Glomerular endothelial cell (primary cell): Measurements from ENCODE around the gene NF1. TPM values are rescaled to one million over a fixed set of nuclear protein-coding genes. Genes with fewer than 3 reads are reported as not detected.
"Not testable (repeated sequence)": the region's sequence is repeated elsewhere in the genome, so short reads cannot be mapped to it uniquely, and the experiment has no call there.

Source experiments
- DNase-seq: peaks from one replicate; pipeline ENCODE4 v3.0.0-alpha.2; 2011; ENCODE audit warnings: low read depth, low spot score; ENCODE audit errors: extremely low read depth
- total RNA-seq: library from RNA; depleted of rRNA; stranded (reverse); fragments of >200 nt; gene quantifications from 2 replicates; pipeline ENCODE4 v1.2.3, GENCODE V29; 2015

The NF1 gene
- total RNA-seq, 1 donor from 2014 or later: 48.1 TPM

GRCh38 chr17:31248986-31249834 is 154.4 kb downstream of the NF1 start:
- DNase-seq: no peak

- DNase-seq: no peak
Measured at GRCh38 chr17:31249835-31250141, 155.0 kb downstream of the NF1 start.

GRCh38 chr17:31250229-31250628 is 155.5 kb downstream of the NF1 start:
- DNase-seq: no peak

- no peak for DNase-seq
Measured at GRCh38 chr17:31251105-31251969, 156.6 kb downstream of the NF1 start.

- DNase-seq: no peak
Measured at GRCh38 chr17:31251970-31252328, 157.2 kb downstream of the NF1 start.

GRCh38 chr17:31252741-31253140 is 158.0 kb downstream of the NF1 start:
- DNase-seq: no peak

- no peak for DNase-seq
Measured at GRCh38 chr17:31254654-31255053, 159.9 kb downstream of the NF1 start.

GRCh38 chr17:31256936-31257335 is 162.2 kb downstream of the NF1 start:
- DNase-seq: no peak

GRCh38 chr17:31260151-31260550 is 165.4 kb downstream of the NF1 start:
- no peak for DNase-seq

- DNase-seq: no peak
Measured at GRCh38 chr17:31261601-31262000, 166.8 kb downstream of the NF1 start.

GRCh38 chr17:31262923-31263322 is 168.1 kb downstream of the NF1 start:
- DNase-seq: not testable (repeated sequence)

GRCh38 chr17:31266042-31266441 is 171.3 kb downstream of the NF1 start:
- DNase-seq: no peak

- DNase-seq: no peak
Measured at GRCh38 chr17:31269036-31269577, 174.3 kb downstream of the NF1 start.

GRCh38 chr17:31269578-31269983 is 174.8 kb downstream of the NF1 start:
- peak; percentile 64 for DNase-seq

GRCh38 chr17:31272236-31272635 is 177.5 kb downstream of the NF1 start:
- no peak for DNase-seq

- DNase-seq: no peak
Measured at GRCh38 chr17:31272803-31273202, 178.0 kb downstream of the NF1 start.

- DNase-seq: no peak
Measured at GRCh38 chr17:31273516-31273915, 178.7 kb downstream of the NF1 start.

GRCh38 chr17:31274252-31274651 is 179.5 kb downstream of the NF1 start:
- no peak for DNase-seq

GRCh38 chr17:31275116-31275515 is 180.3 kb downstream of the NF1 start:
- DNase-seq: no peak

- no peak for DNase-seq
Measured at GRCh38 chr17:31279401-31279800, 184.6 kb downstream of the NF1 start.

- no peak for DNase-seq
Measured at GRCh38 chr17:31281061-31281460, 186.3 kb downstream of the NF1 start.

- no peak for DNase-seq
Measured at GRCh38 chr17:31283841-31284240, 189.1 kb downstream of the NF1 start.
